Measurements from ENCODE around the gene CNPY2.
A peak's percentile ranks its signal among the peaks of the same experiment; 100 is the strongest.
"Not testable (repeated sequence)": the region's sequence is repeated elsewhere in the genome, so short reads cannot be mapped to it uniquely, and the experiment has no call there.

Gene CNPY2

GRCh38 chr12:56315622-56316473 lies at the start of gene CNPY2:
Gene CNPY2, minus strand, starts transcription at chr12:56315988. Its CDS starts 771 bp downstream, at chr12:56315217.
- DNase-seq (ENCODE audit: low read depth in 3 of 3): peak; percentile 81 to 85 (median 84)

- no peak for DNase-seq (ENCODE audit: low read depth in 3 of 3)
Observed at GRCh38 chr12:56362130-56363059, 46.6 kb upstream of the CNPY2 start, which contains the start of gene APOF. Gene APOF, minus strand, starts transcription at chr12:56362857. Its CDS starts 112 bp downstream, at chr12:56362745.

GRCh38 chr12:56361487-56362129 lies 45.8 kb upstream of the CNPY2 start:
- DNase-seq (ENCODE audit: low read depth in 3 of 3): no peak

GRCh38 chr12:56359851-56360767 lies 44.3 kb upstream of the CNPY2 start, which contains the start of gene STAT2:
Gene STAT2, minus strand, starts transcription at chr12:56360107. Its CDS starts 3,536 bp downstream, at chr12:56356571.
- peak; percentile 93 to 98 (median 98) for DNase-seq (ENCODE audit: low read depth in 3 of 3)

- no peak for DNase-seq (ENCODE audit: low read depth in 3 of 3)
Observed at GRCh38 chr12:56358836-56359532, 43.2 kb upstream of the CNPY2 start.

GRCh38 chr12:56351325-56351724 lies 35.5 kb upstream of the CNPY2 start:
- no peak for DNase-seq (ENCODE audit: low read depth in 3 of 3)

GRCh38 chr12:56350662-56351061 lies 34.9 kb upstream of the CNPY2 start:
- DNase-seq (ENCODE audit: low read depth in 3 of 3): no peak

GRCh38 chr12:56348776-56349175 lies 33.0 kb upstream of the CNPY2 start:
- no peak for DNase-seq (ENCODE audit: low read depth in 3 of 3)

- DNase-seq (ENCODE audit: low read depth in 3 of 3): not testable (repeated sequence)
Observed at GRCh38 chr12:56347255-56347654, 31.5 kb upstream of the CNPY2 start.

- no peak for DNase-seq (ENCODE audit: low read depth in 3 of 3)
Observed at GRCh38 chr12:56346675-56347074, 30.9 kb upstream of the CNPY2 start.

GRCh38 chr12:56342290-56342689 lies 26.5 kb upstream of the CNPY2 start:
- DNase-seq (ENCODE audit: low read depth in 3 of 3): not testable (repeated sequence)

- no peak for DNase-seq (ENCODE audit: low read depth in 3 of 3)
Observed at GRCh38 chr12:56341616-56342015, 25.8 kb upstream of the CNPY2 start.

GRCh38 chr12:56339158-56339422 lies 23.3 kb upstream of the CNPY2 start:
- DNase-seq (ENCODE audit: low read depth in 3 of 3): no peak

GRCh38 chr12:56338308-56339157 lies 22.7 kb upstream of the CNPY2 start, which contains the start of gene IL23A:
Gene IL23A, plus strand, starts transcription at chr12:56338884. Its CDS starts 161 bp downstream, at chr12:56339045.
- DNase-seq (ENCODE audit: low read depth in 3 of 3): peak; percentile 50 to 86 (median 78)

GRCh38 chr12:56337753-56338251 lies 22.0 kb upstream of the CNPY2 start:
- no peak for DNase-seq (ENCODE audit: low read depth in 3 of 3)

- DNase-seq (ENCODE audit: low read depth in 3 of 3): no peak
Observed at GRCh38 chr12:56336361-56337167, 20.8 kb upstream of the CNPY2 start.

GRCh38 chr12:56335527-56335926 lies 19.7 kb upstream of the CNPY2 start:
- DNase-seq (ENCODE audit: low read depth in 3 of 3): not testable (repeated sequence)

- DNase-seq (ENCODE audit: low read depth in 3 of 3): no peak
Observed at GRCh38 chr12:56334490-56334793, 18.7 kb upstream of the CNPY2 start.
